Activated T-cell treated with anti-CD3 and anti-CD28 coated beads, Interleukin-2, amount 50 U/mL, for 1 hour (primary cell): Measurements from ENCODE around the gene PSAT1.

Experiments used
- DNase-seq: peaks from one replicate; pipeline ENCODE4 v3.0.0-alpha.2; 2020

PSAT1 gene

GRCh38 chr9:78320030-78320693 is 23.2 kb downstream of the PSAT1 start:
- DNase-seq = no peak

GRCh38 chr9:78320875-78321496 is 24.1 kb downstream of the PSAT1 start:
- DNase-seq = no peak

- DNase-seq = no peak
These were observed 24.6 kb downstream of the PSAT1 start for GRCh38 chr9:78321505-78321904.

- no peak for DNase-seq
These were observed 27.2 kb downstream of the PSAT1 start for GRCh38 chr9:78324068-78324650.

GRCh38 chr9:78324682-78325081 is 27.8 kb downstream of the PSAT1 start:
- no peak for DNase-seq

GRCh38 chr9:78325343-78325742 is 28.4 kb downstream of the PSAT1 start:
- no peak for DNase-seq

- no peak for DNase-seq
These were observed 29.0 kb downstream of the PSAT1 start for GRCh38 chr9:78325846-78326360.

- DNase-seq = no peak
These were observed 29.6 kb downstream of the PSAT1 start for GRCh38 chr9:78326564-78326963.

GRCh38 chr9:78332381-78332780 is 35.5 kb downstream of the PSAT1 start:
- no peak for DNase-seq

GRCh38 chr9:78348848-78349247 is 51.9 kb downstream of the PSAT1 start:
- no peak for DNase-seq

GRCh38 chr9:78351816-78352215 is 54.9 kb downstream of the PSAT1 start:
- DNase-seq = no peak

GRCh38 chr9:78354324-78354973 is 57.5 kb downstream of the PSAT1 start:
- DNase-seq = no peak

- no peak for DNase-seq
These were observed 58.1 kb downstream of the PSAT1 start for GRCh38 chr9:78354989-78355388.

GRCh38 chr9:78356634-78357033 is 59.7 kb downstream of the PSAT1 start:
- no peak for DNase-seq

GRCh38 chr9:78357165-78357873 is 60.4 kb downstream of the PSAT1 start:
- DNase-seq = no peak

GRCh38 chr9:78358329-78359051 is 61.6 kb downstream of the PSAT1 start:
- no peak for DNase-seq

GRCh38 chr9:78363221-78363620 is 66.3 kb downstream of the PSAT1 start:
- no peak for DNase-seq

GRCh38 chr9:78365748-78366697 is 69.1 kb downstream of the PSAT1 start:
- DNase-seq = no peak

- DNase-seq = no peak
These were observed 69.9 kb downstream of the PSAT1 start for GRCh38 chr9:78366827-78367226.

- no peak for DNase-seq
These were observed 71.3 kb downstream of the PSAT1 start for GRCh38 chr9:78368236-78368635.

GRCh38 chr9:78369639-78370219 is 72.8 kb downstream of the PSAT1 start:
- DNase-seq = peak; percentile 52
